HG03025 (cell line): ENCODE results near the gene GFER.
A peak's percentile ranks its signal among the peaks of the same experiment; 100 is the strongest.

ENCODE experiments used
- ATAC-seq: cut with Tn5 transposase; IDR thresholded peaks from one replicate; pipeline ENCODE4 v1.9.1; 2021; ENCODE audit warnings: mild to moderate bottlenecking, moderate library complexity; ENCODE audit not compliant: unreplicated experiment, low FRiP score

The GFER gene

GRCh38 chr16:1989209-1990100, 5.5 kb downstream of the GFER start, which contains the start of gene SYNGR3:
Gene SYNGR3, plus strand, starts transcription at chr16:1989970. Its CDS starts 133 bp downstream, at chr16:1990103.
- no peak for ATAC-seq

DNA sequence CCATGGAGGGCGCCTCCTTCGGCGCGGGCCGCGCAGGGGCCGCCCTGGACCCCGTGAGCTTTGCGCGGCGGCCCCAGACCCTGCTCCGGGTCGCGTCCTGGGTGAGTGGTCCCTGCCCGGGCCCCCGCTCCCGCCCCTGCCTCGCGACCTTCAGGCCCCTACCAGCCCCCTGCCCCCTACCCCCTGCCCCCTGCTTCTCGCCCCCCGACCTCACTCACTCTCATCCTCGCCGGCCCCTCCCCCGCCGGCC, 6.0 kb downstream of the GFER start:
- ATAC-seq: no peak

DNA sequence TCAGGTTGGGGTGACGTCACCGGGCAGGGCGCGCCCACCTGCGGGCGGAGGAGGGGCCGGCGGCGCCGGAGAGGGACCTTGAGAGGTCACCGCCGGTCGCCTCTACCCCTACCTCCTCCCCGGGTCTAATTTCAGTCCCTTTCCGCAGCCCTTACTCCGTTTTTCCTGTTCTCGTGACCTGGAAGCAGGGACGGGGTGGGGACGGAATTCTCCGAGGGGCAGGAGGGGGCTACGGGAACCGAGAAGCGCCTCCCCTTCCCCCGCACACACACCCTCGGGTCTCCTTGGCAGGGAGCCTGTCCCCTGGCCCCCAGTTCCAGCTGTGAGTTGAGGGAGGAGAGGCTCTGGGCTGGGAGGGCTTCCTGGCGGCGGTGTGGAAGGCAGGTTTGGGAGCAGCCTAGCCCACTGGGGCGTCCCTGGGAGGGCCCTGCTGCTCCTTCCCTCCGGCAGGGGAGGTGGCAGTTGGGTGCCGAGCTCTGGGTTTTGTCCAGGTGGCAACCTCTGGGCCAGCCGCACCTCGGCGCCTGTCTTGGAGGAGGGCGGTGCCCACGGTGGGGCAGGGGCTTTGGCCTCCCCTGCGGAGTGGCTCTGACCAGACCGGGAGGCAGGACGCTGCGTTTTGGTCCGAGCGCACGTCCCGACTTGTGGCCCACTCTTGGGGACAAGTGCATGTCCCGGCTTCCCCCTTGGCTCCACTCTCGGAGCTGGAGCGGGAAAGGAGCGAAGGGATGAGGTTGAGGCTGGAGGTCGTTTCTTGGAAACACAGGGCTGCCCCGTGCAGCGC, 6.5 kb downstream of the GFER start:
- ATAC-seq: no peak

GRCh38 chr16:1991135-1991551, 7.2 kb downstream of the GFER start:
- no peak for ATAC-seq

GRCh38 chr16:1991588-1991947, 7.6 kb downstream of the GFER start:
- ATAC-seq: no peak

DNA sequence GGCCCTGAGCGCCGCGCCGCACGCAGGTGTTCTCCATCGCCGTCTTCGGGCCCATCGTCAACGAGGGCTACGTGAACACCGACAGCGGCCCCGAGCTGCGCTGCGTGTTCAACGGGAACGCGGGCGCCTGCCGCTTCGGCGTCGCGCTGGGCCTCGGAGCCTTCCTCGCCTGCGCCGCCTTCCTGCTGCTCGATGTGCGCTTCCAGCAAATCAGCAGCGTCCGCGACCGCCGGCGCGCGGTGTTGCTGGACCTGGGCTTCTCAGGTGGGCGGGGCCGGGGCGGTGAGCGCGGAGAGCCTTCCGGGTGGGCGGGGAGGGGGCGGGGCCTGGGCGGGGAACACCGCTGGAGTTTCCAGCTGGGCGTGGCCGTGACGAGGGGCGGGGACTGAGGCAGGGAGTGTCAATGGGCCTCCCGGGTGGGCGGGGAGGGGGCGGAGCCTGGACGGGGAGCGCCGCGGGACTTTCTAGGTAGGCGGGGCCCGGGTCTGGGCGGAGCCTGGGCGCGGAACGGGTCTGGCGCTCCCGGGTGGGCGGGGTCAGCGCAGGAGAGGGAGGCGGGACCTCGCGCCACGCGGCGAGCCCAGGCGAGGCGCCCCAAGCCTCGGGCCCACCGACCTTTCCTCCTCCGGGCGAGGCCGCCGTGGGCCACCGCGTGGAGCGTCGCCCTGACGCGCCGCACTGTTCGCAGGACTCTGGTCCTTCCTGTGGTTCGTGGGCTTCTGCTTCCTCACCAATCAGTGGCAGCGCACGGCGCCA, 8.1 kb downstream of the GFER start:
- peak; percentile 42 for ATAC-seq

DNA sequence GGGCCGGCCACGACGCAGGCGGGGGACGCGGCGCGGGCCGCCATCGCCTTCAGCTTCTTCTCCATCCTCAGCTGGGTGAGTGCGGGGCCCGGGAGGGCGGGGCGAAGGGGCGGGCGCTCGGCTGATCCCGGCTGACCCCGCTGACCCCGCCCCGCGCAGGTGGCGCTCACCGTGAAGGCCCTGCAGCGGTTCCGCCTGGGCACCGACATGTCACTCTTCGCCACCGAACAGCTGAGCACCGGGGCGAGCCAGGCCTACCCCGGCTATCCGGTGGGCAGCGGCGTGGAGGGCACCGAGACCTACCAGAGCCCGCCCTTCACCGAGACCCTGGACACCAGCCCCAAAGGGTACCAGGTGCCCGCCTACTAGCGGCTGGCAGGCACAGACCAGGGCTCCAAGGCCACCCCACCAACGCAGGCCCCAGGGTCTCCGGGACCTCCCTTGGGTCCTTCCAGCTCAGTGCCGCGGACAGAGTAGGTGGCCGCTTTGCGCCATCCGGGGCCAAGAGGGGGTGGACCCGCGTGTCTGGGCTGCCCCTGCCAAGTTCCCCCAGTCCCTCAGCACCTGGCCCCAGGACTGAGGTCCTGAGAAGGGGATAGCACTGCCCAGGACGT, 8.8 kb downstream of the GFER start:
- ATAC-seq: no peak

DNA sequence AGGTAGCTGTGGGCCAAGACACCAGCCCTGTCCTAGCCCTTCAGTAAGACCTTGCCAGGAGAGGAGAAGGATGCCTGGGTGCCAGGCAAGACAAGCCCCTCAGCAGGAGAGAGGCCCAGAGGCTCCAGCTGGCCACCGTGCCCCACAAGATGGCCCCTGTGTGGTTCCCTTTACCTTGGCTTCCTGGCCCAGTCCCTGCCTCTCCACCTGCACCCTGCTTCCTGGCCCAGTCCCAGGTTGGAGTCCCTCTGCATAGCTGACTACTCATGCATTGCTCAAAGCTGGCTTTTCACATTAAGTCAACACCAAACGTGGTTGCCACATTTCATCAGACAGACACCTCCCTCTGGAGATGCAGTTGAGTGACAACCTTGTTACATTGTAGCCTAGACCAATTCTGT, 9.7 kb downstream of the GFER start:
- no peak for ATAC-seq

- no peak for ATAC-seq
Measured at GRCh38 chr16:1997494-1998359, 13.7 kb downstream of the GFER start.

GRCh38 chr16:1998360-1998835, 14.4 kb downstream of the GFER start:
- ATAC-seq: no peak

DNA sequence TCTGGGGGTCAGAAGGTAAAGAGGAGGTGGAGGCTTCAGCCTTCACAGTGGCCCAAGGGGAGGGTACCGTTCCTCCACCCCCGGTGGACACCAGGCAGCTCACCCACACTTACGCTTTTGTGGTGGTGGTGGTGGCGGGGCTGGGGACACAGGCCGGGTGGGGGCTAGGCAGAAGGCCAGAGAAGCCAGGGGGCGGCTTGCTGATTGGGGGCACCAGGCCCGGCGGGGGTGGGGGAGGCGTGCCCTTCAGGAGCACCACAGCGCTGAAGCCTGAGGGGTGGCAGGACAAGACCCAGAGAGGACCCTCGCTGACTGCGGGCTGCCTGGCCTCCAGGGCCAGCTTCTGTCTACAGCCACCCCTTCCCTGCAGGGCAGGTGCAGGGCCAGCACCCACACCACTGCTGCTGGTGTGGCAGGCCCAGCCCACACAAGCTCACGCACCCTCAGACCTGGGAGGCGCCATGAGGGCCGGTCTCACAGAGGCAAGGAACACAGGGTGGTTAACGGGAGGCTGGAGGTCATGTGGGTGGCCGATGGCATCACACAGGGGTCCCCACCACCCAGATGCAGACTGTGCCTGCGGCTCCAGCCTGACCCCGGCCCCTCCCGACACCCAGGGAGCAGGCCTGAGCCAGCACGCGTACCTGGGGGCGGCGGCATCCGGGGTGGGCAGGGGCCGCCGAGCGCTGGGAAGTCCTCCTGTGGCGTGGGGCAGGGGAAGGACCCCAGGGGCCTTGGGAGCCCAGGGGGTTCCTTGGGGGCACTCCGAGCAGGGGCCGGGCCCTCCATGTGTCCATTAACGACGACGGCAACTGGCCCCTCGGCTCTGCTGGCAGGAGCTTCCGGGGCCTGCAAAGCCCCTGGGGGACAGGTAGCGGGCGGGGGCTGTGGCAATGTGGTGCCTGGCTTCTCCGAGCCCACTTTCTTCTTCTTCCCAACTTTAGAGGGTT, 15.1 kb downstream of the GFER start:
- ATAC-seq: no peak

DNA sequence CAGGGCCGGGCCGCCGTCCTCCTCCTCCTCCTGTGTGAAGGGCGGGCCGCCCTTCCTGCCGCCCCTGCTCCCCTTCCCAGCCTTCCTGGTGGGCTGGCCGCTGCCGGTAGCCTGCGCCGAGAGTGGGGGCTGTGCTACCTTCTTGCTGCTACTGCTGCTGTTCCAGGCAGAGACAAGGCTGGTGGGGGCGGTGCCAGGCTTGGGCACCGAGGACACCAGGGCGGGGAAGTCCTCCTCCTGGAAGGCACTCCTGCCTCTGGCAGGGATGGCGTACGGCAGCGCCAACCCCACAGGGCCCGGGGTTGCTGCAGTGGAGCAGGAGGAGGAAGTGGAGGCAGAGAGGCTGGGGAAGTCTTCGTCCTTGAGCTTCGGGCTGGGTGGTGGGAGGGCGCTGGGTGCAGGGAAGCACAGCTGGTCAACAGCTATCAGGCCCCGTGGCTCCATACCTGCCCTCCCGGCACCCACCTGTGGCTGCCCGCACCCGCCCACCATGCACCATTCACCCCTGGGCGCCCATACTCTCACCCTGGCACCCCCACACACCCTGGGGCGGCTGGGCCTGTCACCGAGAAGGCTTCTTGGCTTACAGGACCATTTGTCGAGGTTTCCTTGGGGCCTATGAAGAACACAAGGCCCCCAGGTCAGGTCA, 16.0 kb downstream of the GFER start:
- ATAC-seq: no peak

GRCh38 chr16:2001035-2001434, 17.0 kb downstream of the GFER start:
- ATAC-seq: no peak

- ATAC-seq: no peak
Measured at GRCh38 chr16:2001456-2002355, 17.7 kb downstream of the GFER start.

DNA sequence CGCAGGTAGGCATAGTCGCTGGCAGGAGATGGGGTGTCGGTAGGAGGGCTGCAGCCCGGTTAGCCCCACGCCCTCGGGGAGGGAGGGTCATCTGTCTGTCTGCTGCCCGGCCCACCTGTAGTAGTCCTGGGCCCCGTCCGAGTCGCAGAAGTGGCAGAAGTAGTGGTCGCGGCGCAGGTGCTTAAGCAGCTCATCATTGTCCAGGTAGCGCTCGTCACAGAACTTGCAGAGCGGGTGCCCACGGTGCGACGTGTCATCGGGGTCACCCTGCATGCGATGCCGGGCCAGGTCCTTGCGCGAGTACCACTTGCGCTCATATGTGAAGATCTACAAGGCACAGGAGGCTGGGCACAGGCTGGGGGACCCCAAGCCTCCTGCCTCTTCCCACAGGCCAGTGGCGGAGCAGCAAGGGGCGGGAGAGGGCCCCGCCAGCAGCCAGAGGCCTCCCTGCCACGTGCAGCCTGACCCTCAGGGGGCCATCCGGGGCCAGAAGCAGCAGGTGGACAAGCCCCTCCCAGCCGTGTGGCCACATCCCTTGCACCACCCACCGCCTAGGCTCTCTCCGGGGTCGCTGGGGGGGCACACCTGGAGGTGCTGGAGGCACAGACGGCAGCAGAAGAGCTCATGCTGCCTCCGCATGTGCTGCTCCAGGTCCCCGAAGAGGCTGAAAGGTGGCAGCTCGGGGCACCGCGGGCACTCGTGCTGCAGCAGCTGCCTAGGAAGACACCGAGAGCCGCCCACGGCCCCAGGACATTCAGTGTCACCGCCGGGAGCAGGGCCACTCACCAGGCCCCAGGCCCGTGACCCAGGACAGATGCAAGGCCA, 18.6 kb downstream of the GFER start:
- ATAC-seq: no peak

DNA sequence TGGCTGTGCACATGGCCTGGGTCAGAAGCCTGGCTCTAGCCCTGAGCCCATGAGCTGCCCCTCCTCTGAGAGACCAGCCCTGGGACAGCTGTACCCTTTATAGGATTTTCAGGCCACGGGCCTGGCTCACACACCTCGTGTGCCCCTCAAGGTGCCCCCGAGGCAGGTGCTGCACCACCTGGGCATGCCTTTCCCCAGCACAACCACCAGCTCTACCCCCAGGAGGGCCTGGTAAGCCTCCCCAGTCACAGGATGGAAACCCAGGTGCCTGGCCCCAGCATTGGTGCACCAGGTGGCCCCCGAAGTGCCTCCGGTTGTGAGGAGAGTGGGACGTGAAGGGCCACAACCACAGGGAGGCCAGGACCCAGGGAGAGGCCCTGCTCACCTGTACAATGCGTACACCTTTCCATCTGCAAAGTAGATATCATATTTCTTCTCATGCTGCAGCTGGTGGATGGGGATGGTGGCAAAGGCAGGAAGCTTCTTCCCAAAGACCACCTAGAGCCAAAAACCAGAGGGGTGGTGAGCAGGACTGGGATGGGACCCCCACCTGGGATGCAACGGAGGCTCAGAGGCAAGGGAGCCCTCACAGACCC, 19.3 kb downstream of the GFER start:
- ATAC-seq: no peak
